ENCODE measurements around the gene IQSEC3.
"Not testable (repeated sequence)": the region's sequence is repeated elsewhere in the genome, so short reads cannot be mapped to it uniquely, and the experiment has no call there.

Gene IQSEC3

GRCh38 chr12:213527-213932, 147.0 kb downstream of the IQSEC3 start:
- Histone ChIP-seq H2BK15ac (ENCODE audit: low read depth, poor library complexity, severe bottlenecking) (no peak overlapping the region), H3K9ac (ENCODE audit: low read length) (no peak overlapping the region), H3K27ac (ENCODE audit: low read length, poor library complexity, severe bottlenecking) (no peak overlapping the region), H3K4ac (ENCODE audit: low read depth in 1 of 2, low read length in 2 of 2) (no peak overlapping the region), H4K8ac (ENCODE audit: low read length) (no peak overlapping the region), H3K9me3 (ENCODE audit: control insufficient read depth, low read length) (no peaks in the 10 kb centered on the region), H2AK5ac (ENCODE audit: low read length, severe bottlenecking) (no peak overlapping the region), H3K79me1 (replicated peaks; ENCODE audit: low read length, poor library complexity, severe bottlenecking) (no peaks in the 10 kb centered on the region), H3K4me1 (ENCODE audit: control insufficient read depth, insufficient read depth, low read depth, low read length) (peaks cover 23% of the 10 kb centered on the region), H3K4me2 (ENCODE audit: low read length, poor library complexity, severe bottlenecking) (no peak overlapping the region), H4K91ac (ENCODE audit: low read length) (no peak overlapping the region), H2AFZ (ENCODE audit: low read depth, low read length) (no peak overlapping the region), H3K27me3 (ENCODE audit: control insufficient read depth in 1 of 2, insufficient read depth in 1 of 2, low read length in 2 of 2) (peaks cover 57 to 91% of the 10 kb centered on the region in 2 experiments), H2BK5ac (ENCODE audit: low read depth, low read length, poor library complexity, severe bottlenecking) (no peak overlapping the region), H3K36me3 (ENCODE audit: control insufficient read depth in 1 of 2, insufficient read depth in 2 of 2, low read depth in 1 of 2, low read length in 2 of 2) (no peaks in the 10 kb centered on the region), H3K14ac (ENCODE audit: low read length in 2 of 2) (peak overlapping the region in 1 of 2 experiments; percentile 14), H3K18ac (ENCODE audit: low read depth in 1 of 2, low read length in 2 of 2) (no peak overlapping the region), H2BK120ac (ENCODE audit: low read depth, low read length) (no peak overlapping the region), H2BK12ac (ENCODE audit: low read length in 2 of 2) (no peak overlapping the region), H3K23ac (ENCODE audit: low read length in 2 of 2) (no peak overlapping the region), H3K4me3 (ENCODE audit: insufficient read depth in 1 of 2, low read depth in 1 of 2, low read length in 2 of 2) (no peak overlapping the region)
- DNase-seq = no peak
- WGBS = 81% methylated on average over 12 of the region's 12 CpGs

DNA sequence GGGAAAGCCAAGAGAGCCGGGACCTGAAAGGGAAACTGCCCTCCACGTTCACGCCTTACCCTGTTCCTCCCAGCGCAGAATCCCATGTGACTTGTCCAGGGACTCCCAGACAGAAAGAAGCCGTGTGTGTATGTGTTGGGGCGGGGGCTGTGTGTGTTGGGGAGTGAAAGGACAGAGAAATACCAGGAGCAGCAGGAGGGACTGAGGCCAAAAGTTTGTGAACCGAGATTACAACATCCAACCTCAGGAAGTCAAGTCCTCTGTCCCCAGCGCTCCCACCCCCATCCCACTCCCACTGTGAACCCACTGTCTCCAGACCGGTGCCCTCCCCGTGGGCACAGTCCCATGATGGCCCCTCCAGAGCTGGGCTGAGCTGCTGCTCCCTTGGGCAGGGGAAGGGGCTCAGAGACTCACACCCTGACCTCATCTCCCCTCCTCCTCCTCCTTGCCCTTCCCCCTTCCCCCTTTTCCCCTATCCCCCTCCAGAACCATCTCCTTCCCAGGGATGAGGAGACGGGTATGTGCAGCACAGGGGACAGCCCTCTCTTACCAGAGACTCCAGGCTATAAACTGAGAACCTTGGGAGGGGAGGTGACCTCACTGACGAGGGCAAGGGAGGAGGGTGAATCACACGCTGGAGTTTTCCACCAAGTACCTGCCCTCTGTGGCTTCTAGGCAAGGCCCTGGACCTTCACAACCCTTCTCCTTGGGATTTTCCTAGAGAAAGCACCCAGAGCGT, 147.6 kb downstream of the IQSEC3 start, which contains the start of gene SLC6A12:
Gene SLC6A12 (minus strand): TSS at position 155 of the 739 bp plus-strand sequence. CDS start 4,171 bp downstream, outside the sequence.
- Histone ChIP-seq H3K79me1 (replicated peaks; ENCODE audit: low read length, poor library complexity, severe bottlenecking) (no peaks in the 10 kb centered on the region), H3K27ac (ENCODE audit: low read length, poor library complexity, severe bottlenecking) (no peak within 1 kb of the TSS)
- no peak for DNase-seq

GRCh38 chr12:215116-215515, 148.5 kb downstream of the IQSEC3 start:
- no peak for DNase-seq
- peaks cover 44 to 90% of the 10 kb centered on the region in 2 experiments for H3K27me3 ChIP-seq (ENCODE audit: control insufficient read depth in 1 of 2, insufficient read depth in 1 of 2, low read length in 2 of 2)
- H3K79me1 ChIP-seq (replicated peaks; ENCODE audit: low read length, poor library complexity, severe bottlenecking) = no peaks in the 10 kb centered on the region
- no peaks in the 10 kb centered on the region for H3K9me3 ChIP-seq (ENCODE audit: control insufficient read depth, low read length)
- H2BK15ac ChIP-seq (ENCODE audit: low read depth, poor library complexity, severe bottlenecking) = no peak overlapping the region
- H3K23ac ChIP-seq (ENCODE audit: low read length in 2 of 2) = no peak overlapping the region
- no peak overlapping the region for H2AFZ ChIP-seq (ENCODE audit: low read depth, low read length)
- no peak overlapping the region for H3K27ac ChIP-seq (ENCODE audit: low read length, poor library complexity, severe bottlenecking)
- no peak overlapping the region for H3K18ac ChIP-seq (ENCODE audit: low read depth in 1 of 2, low read length in 2 of 2)
- H4K8ac ChIP-seq (ENCODE audit: low read length) = no peak overlapping the region
- no peak overlapping the region for H3K9ac ChIP-seq (ENCODE audit: low read length)
- no peak overlapping the region for H2BK120ac ChIP-seq (ENCODE audit: low read depth, low read length)
- H3K36me3 ChIP-seq (ENCODE audit: control insufficient read depth in 1 of 2, insufficient read depth in 2 of 2, low read depth in 1 of 2, low read length in 2 of 2) = no peaks in the 10 kb centered on the region
- H2BK12ac ChIP-seq (ENCODE audit: low read length in 2 of 2) = no peak overlapping the region
- no peak overlapping the region for H3K4me2 ChIP-seq (ENCODE audit: low read length, poor library complexity, severe bottlenecking)
- no peak overlapping the region for H3K4ac ChIP-seq (ENCODE audit: low read depth in 1 of 2, low read length in 2 of 2)
- H3K14ac ChIP-seq (ENCODE audit: low read length in 2 of 2) = no peak overlapping the region
- no peak overlapping the region for H4K91ac ChIP-seq (ENCODE audit: low read length)
- H3K4me1 ChIP-seq (ENCODE audit: control insufficient read depth, insufficient read depth, low read depth, low read length) = peaks cover 28% of the 10 kb centered on the region
- H2BK5ac ChIP-seq (ENCODE audit: low read depth, low read length, poor library complexity, severe bottlenecking) = no peak overlapping the region
- WGBS = 85% methylated on average over 6 of the region's 6 CpGs
- no peak overlapping the region for H3K4me3 ChIP-seq (ENCODE audit: insufficient read depth in 1 of 2, low read depth in 1 of 2, low read length in 2 of 2)
- no peak overlapping the region for H2AK5ac ChIP-seq (ENCODE audit: low read length, severe bottlenecking)

More for the DNA sequence above, 147.6 kb downstream of the IQSEC3 start, which contains the start of gene SLC6A12:
- H3K4me3 ChIP-seq (ENCODE audit: insufficient read depth in 1 of 2, low read depth in 1 of 2, low read length in 2 of 2) = no peak within 1 kb of the TSS
- peak within 1 kb of the TSS in 1 of 2 experiments; percentile 14 for H3K14ac ChIP-seq (ENCODE audit: low read length in 2 of 2)
- no peak within 1 kb of the TSS for H3K18ac ChIP-seq (ENCODE audit: low read depth in 1 of 2, low read length in 2 of 2)
- no peak within 1 kb of the TSS for H3K4ac ChIP-seq (ENCODE audit: low read depth in 1 of 2, low read length in 2 of 2)
- H3K23ac ChIP-seq (ENCODE audit: low read length in 2 of 2) = no peak within 1 kb of the TSS
- H2BK120ac ChIP-seq (ENCODE audit: low read depth, low read length) = no peak within 1 kb of the TSS
- no peak within 1 kb of the TSS for H3K9ac ChIP-seq (ENCODE audit: low read length)
- H2AK5ac ChIP-seq (ENCODE audit: low read length, severe bottlenecking) = no peak within 1 kb of the TSS
- no peak within 1 kb of the TSS for H2AFZ ChIP-seq (ENCODE audit: low read depth, low read length)
- no peak within 1 kb of the TSS for H3K4me2 ChIP-seq (ENCODE audit: low read length, poor library complexity, severe bottlenecking)
- no peak within 1 kb of the TSS for H2BK12ac ChIP-seq (ENCODE audit: low read length in 2 of 2)
- H3K9me3 ChIP-seq (ENCODE audit: control insufficient read depth, low read length) = no peaks in the 10 kb centered on the region
- peaks cover 20% of the 10 kb centered on the region for H3K4me1 ChIP-seq (ENCODE audit: control insufficient read depth, insufficient read depth, low read depth, low read length)
- H3K27me3 ChIP-seq (ENCODE audit: control insufficient read depth in 1 of 2, insufficient read depth in 1 of 2, low read length in 2 of 2) = peaks cover 53 to 90% of the 10 kb centered on the region in 2 experiments
- 41% methylated on average over 14 of the region's 14 CpGs for WGBS
- H3K36me3 ChIP-seq (ENCODE audit: control insufficient read depth in 1 of 2, insufficient read depth in 2 of 2, low read depth in 1 of 2, low read length in 2 of 2) = no peaks in the 10 kb centered on the region
- no peak within 1 kb of the TSS for H2BK15ac ChIP-seq (ENCODE audit: low read depth, poor library complexity, severe bottlenecking)
- no peak within 1 kb of the TSS for H2BK5ac ChIP-seq (ENCODE audit: low read depth, low read length, poor library complexity, severe bottlenecking)
- H4K8ac ChIP-seq (ENCODE audit: low read length) = no peak within 1 kb of the TSS
- no peak within 1 kb of the TSS for H4K91ac ChIP-seq (ENCODE audit: low read length)

DNA sequence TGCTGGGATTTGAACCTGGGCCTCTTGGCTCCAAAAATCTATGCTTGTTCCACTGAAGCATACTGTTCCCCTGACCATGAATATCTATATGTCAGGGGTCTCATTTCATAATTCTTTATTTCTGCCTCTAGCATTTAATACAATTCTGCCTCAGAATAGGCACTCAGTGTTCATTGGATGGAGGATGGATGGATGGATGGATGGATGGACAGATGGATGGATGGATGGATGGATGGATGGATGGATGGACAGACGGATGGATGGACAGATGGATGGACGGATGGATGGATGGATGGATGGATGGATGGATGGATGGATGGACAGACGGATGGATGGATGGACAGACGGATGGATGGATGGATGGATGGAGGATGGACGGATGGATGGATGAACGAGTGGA, 150.5 kb downstream of the IQSEC3 start:
- H3K9me3 ChIP-seq (ENCODE audit: control insufficient read depth, low read length); H3K79me1 ChIP-seq (replicated peaks; ENCODE audit: low read length, poor library complexity, severe bottlenecking); H2BK120ac ChIP-seq (ENCODE audit: low read depth, low read length); H4K8ac ChIP-seq (ENCODE audit: low read length); H3K4me2 ChIP-seq (ENCODE audit: low read length, poor library complexity, severe bottlenecking); H2BK15ac ChIP-seq (ENCODE audit: low read depth, poor library complexity, severe bottlenecking); H3K23ac ChIP-seq (ENCODE audit: low read length in 2 of 2); H3K9ac ChIP-seq (ENCODE audit: low read length); H3K18ac ChIP-seq (ENCODE audit: low read depth in 1 of 2, low read length in 2 of 2); H3K4ac ChIP-seq (ENCODE audit: low read depth in 1 of 2, low read length in 2 of 2); H3K14ac ChIP-seq (ENCODE audit: low read length in 2 of 2); H2BK5ac ChIP-seq (ENCODE audit: low read depth, low read length, poor library complexity, severe bottlenecking); H3K4me3 ChIP-seq (ENCODE audit: insufficient read depth in 1 of 2, low read depth in 1 of 2, low read length in 2 of 2); H3K36me3 ChIP-seq (ENCODE audit: control insufficient read depth in 1 of 2, insufficient read depth in 2 of 2, low read depth in 1 of 2, low read length in 2 of 2); H2BK12ac ChIP-seq (ENCODE audit: low read length in 2 of 2); H4K91ac ChIP-seq (ENCODE audit: low read length); H3K27ac ChIP-seq (ENCODE audit: low read length, poor library complexity, severe bottlenecking); DNase-seq; H2AFZ ChIP-seq (ENCODE audit: low read depth, low read length); H2AK5ac ChIP-seq (ENCODE audit: low read length, severe bottlenecking): not testable (repeated sequence)
- H3K27me3 ChIP-seq (ENCODE audit: control insufficient read depth in 1 of 2, insufficient read depth in 1 of 2, low read length in 2 of 2) = peaks cover 53 to 90% of the 10 kb centered on the region in 2 experiments
- 78% methylated on average over 6 of the region's 6 CpGs for WGBS
- H3K4me1 ChIP-seq (ENCODE audit: control insufficient read depth, insufficient read depth, low read depth, low read length) = peaks cover 35% of the 10 kb centered on the region
